ENCODE measurements around the gene FAAP100.
A peak's percentile ranks its signal among the peaks of the same experiment; 100 is the strongest.

FAAP100 gene

DNA sequence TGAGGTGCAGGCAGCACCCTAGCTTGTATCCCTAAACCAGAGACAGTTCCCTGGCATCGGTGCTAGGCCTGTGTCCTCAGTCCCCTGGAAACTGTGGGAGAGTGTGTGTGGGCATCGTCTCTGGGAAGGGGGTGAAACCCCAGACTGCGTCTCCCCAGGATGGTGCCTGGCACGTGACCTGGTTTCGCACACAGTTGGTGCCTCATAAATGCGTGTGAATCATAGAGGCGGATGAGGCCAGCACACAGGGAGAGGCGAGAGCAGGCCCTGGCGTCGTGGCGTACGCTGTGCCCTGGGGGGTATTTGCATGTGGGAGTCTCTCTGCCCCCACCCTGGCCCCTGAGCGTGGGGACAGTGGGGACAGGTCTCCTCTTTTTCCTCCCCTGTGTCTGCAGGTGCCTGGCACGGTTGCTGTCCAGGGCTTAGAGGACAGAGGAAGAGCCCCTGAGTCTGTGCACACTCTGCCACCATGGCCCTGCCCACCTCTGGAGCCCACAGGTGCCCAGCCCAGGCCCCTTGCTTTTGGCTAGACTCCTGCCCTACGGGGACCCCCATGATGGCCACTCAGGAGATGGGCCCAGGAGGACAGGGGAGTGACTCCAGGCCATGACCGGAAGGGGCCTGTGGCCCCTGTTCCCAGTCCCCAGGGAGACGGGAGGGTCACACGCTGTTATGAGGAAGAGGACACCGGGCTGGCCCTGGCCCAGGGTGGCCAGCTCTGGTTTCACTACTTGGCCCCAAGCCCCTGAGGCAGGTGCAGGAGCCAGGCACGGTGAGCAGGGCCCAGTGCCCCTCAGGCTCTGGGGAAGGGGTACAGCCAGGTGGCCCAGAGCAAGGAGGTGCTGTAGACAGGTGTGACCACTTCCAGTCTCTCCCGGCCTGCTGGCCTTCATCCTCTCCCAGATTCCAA, 25.2 kb downstream of the FAAP100 start:
- DNase-seq: no peak

DNA sequence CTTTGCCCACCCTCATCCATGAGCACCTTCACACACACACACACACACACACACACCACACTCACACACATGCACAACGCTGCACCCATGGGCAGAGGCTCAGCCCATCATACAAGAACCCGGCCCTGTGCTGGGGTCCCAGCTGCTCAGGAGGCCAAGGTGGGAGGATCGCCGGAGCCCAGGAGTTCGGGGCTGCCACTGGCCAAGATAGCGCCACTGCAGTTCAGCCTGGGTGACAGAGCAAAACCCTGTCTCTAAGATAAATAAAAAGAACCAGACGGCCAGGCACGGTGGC, 27.3 kb downstream of the FAAP100 start:
- DNase-seq: no peak

DNA sequence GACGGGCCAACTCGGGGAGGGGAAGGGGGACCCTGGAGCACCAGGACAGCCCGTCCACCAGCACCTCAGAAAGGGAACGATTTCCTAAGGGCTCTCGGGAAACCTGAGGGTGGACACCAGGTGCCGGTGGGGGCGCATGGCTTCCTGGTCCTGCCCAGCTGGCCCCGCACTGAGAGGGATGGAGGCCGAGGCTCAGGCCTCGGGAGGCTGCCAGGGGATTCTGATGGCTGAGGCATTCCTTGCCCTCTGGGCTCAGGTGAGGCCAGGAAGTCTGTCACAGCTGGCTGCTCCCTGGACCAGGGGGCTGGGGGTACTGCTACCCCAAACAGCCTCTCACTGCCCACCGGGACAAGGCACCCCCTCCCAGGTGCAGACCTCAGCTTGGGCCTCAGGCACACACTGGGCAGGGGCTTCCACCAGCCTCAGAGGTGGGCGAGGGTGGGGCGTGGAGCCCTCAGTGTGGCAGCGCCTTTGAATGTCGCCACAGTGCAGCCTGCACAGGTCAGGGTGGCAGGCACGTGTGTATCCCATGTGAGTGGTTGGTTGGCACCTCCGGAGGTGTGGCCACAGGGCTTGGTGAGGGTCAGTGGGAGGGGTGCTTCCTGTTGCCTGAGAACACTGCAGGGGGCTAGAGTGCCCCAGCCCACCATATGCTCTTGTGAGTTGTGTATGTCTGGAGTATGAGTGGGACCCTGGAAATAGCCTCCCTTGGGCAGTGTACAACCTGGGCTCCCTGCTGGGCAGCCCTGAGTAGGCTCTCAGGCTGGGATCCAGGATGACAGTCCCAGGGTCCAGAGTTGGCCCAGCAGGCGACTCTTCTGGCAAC, 27.9 kb downstream of the FAAP100 start:
- no peak for DNase-seq

DNA sequence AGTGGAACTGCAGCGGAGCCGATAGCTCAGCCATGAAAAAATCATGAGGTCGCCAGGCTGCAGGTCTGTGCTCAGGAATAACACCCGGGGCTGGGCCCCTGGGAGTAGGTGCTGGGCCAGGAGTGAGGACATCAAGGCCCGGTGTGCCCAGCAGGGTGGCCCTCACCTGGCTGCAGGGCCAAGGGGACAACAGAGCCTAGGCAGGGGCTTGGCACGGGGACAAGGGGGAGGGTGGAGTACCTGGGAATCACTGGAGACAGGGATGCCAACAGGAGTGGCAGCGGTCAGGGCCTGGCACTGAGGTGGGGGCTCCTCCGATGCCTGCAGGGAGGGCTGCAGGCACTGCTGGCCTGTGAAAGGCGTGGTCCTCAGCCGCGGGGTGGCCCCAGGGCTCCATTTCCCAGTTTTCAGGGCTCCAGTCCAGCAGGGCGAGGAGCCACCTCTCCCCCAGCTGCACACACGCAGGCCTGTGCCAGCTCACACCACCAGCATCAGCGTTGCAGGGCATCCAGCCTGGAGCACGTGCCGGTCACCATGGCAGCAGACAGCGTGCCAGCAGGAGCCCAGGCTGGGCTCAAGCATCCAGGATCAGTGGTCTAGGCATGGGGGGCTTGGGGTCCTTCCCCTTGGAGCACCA, 28.6 kb downstream of the FAAP100 start:
- DNase-seq: peak in 39 of 56 donors; percentile 10 to 71 (median 46)

DNA sequence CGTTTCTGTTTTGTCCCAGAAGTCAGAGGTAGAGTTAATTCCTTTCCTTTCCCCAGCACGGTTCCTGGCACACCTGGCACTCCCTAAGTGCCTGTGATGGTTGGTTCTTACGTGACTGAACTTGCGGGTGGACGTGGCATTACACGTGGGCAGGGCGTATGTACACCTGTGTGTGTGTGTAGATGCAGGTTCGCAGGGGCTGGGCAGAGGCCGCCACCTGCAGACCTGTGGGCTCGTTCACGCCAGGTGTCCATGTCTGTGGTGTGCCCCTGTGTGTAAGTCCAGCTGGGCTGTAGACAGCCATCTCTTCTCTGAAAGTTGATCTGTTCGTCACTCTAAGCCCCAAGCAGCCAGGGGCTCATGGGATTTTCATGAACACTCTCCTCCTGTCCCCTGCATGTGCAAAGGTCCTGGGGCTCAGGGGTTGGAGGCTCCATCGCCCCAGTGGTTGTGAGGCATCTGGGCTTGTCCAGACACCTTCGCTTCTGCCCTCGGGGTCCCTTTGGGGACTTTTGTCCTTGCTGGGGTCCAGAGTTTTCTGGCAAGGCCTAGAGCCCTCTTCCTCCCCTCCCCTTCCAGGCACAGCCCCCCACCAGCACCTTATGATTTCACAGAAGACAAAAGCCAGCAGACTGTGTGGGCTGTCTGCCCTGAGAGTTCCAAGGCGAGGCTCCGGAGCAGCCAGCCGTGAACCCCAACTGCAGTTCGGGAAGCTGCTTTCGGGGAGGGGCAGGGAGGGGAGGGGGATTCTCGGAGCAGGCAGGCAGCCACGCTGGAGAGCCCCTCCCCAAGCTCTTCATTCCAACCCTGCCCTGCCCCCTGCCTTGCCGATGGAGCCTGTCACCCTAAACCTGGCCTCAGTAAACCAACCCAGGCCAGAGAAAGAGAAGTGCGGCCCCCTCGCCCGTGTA, 29.4 kb downstream of the FAAP100 start:
- DNase-seq: no peak

DNA sequence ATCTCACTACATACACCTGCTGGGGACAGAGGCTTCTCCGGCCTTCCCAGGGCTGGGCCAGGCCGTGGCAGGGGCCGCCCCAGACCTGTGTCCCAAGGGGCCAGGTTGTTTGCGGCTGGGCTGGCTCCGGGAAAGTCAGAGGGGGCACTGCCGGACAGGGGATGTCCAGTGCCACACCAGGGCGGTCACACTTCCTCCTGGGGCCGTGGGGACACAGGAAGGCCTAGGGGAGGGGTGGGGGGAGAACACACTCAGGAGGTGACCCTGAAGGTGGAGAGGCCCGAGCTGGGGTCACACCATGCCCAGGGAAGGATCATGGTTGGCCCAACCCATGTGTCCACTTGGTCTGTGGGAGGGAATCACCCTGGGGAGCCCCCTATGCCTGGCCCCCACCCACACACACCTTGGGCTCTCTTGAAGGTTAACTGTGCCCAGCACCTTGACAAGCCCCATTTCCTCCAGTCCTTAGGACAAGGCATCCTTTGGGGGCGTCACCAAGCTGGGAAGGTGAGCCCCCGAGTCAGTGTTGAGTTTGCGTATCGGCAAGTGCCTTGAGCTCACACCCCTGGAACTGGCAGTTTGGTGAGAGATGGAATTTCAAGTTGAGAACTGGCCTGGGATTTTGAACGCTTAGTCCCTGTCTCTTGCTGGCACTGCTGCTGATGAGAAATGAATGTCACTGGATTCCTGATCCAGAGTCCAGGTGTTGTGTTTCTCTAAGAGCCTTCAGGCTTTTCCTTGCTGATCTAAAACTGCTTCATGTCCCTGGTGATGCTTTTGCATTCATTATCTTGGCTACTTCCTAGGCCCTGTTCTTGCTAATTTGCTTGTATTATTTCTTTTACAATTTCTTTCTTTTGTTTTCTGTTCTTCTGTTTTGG, 31.9 kb downstream of the FAAP100 start:
- no peak for DNase-seq

DNA sequence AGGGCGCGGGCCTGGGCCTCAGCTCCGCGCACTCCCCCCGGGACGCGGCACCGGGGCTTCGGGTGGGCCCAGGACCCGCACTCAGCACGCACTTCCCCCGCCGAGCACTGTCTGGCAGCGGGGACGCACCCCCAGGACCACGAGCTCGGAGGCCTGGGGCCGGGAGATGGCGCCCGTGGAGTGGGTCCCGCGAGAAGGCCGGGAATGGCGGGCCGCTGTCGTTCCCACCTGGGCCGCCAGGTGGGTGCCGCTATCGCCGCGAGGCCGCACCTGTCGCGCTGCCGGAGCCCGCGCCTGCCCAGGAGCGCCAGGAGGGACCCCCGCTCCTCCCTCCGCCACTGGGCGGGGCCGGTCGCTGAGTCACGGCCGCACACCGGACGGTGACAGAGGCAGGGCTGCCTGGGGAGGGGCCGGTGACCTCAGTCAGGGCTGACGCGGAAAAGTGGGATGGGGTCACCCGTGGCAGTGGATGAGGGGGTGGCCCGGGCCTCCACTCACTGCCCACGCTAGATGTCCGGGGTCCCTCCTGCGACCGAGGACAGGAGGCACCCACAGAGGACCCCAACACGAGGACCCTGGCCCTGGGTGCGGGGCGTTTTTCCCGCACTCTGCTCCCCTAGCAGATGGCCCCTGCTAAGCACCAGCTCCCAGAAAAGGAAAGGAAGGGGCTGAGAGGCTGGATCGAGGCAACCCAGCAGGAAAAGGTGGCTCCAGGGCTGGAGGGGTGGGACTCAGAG, 32.7 kb downstream of the FAAP100 start:
- peak in 1 of 56 donors; percentile 35 for DNase-seq

DNA sequence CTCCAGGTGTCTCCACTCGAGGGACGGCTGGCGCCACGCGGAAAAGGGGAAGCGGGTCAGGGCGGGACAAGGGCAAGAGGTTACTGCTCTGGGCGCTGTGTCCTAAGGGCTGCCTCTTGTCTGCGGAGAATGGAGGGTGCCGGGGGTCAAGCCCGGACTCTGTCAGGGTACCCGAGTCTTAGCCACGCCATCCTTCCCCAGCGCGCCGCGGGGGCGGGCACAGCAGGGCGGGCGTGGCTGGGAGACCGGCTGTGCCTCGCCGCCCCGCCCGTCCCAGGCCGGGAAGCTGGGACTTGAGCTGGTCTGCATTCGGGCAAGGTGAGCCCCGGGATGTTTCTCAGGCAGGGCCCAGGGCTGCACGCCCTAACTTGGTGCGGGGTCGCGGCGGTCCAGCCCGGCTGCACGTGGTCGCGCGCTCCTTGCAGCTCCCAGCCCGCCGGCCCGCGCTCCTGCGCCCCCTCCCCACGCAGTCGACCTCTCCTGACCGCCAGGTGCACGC, 33.3 kb downstream of the FAAP100 start:
- no peak for DNase-seq

DNA sequence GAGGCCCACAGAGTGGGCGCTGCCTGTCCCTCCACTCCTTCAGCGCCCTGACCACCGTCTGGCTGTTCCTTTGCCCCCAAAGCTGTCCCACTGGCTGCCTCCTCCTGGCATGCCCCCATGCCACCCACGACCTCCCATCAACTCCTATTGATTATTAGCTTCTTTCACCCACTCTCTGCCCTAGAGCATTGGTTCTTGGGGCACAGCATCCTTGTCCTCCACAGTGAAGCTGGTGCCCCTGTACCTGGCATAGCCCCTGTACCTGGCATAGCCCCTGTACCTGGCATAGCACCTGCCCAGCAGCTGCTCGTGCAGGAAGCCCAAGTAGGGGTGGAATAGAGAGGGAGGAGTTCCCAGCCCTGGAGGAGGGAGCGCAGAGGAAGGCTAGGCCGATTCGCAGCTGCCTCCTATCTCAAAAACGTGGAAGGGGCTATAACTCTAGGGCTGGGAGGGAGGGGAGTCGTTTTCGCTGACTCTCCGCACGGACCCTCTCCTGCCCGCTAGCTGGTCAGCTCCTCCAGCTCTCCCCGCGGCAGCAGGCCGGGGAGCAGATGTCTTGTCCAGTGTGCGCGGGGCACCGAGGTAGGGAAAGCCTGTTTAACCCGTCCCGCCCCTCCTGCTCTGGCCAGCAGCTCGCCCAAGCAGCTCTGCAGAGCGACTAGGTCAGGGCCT, 33.9 kb downstream of the FAAP100 start:
- DNase-seq: no peak

DNA sequence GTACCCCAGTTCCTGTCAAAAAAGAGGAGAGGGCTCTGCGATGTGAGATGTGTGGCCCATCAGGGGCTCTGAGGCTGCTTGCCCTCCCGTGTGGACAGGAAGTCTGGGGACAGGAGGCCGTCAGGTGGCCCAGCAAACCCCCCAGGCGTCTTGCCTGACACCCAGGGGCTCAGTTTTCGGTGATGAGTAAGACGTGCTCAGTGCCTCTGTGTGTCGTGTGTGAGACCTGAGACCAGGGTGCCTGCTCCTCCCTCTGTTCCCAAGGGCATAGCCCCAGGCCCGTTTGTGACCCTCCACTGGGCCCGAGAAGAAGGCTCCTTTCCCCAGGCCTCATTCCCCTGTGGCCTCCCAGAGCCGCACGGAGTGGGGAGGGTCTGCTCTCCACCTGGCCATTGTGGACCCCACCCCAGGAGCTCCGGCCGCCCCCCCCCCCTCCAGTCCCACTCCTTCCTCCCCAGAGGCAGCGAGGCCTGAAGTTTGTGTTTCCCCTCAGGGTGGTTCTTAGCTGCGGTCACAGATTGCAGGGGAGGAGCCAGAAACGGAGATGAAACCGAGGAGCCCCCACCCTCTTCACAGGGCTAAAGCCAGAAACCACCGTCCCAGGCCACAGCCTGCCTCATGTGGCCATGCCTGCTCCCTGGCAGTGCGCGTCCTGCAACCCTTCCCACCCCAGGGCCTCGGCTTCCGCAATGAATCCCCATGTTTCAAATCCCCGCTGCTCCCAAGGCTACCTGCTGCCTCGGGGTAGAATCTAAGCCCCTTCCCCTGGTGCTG, 34.6 kb downstream of the FAAP100 start:
- no peak for DNase-seq

DNA sequence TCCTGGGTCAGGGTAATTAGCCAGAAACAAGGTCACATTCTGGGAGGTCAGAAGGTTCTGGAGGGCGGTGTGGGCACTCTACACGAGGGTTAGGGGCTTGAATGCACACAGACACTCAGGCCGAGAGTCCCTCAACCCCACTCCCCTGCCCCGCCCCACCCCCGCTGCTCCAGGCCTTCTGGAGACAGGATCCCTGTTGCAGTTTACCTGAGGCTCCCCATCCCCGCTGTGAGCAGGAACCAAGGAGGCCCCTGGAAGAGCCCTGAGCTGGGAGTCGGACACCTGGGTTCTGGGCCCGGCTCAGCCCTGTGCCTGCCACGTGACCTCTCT, 35.2 kb downstream of the FAAP100 start:
- DNase-seq: no peak

DNA sequence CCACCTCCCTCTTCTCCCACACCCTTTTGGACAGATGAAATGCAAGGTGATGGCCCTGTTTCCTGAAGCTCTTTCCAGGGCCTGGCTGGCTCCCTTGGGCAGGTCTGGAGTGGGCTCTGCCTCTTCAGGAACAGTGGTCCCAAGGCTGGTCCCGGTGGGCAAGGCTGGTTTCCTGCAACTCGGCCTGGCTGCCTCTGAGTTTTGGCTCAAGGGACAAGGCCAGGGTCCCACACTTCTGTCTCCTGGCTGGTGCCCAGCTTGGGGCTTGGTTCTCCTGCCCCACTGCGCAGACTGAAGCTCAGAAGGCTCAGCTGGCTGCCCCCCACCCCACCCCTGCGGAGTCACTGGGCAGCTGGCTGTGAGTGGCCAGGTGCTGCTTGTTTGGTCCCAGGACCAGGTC, 35.7 kb downstream of the FAAP100 start:
- no peak for DNase-seq

DNA sequence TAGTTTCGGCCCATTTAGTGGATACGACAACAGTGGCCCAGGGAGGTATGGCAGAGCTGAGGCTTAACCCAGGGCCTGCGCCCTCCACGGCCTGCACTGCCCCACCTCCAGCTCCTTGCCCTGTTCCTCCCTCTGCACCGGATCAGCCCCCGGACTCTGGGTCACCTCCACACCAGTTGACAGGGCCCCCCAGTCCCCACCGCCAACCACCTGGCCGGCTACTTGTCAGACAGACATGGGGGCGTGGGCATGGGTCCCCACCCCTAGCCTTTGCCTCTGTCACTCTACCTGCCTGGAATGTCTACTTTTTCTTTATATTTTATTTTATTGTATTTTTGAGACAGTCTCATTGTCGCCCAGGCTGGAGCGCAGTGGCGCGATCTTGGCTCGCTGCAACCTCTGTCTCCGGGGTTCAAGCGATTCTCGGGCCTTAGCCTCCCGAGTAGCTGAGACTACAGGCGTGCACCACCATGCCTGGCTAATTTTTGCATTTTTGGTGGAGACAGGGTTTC, 36.6 kb downstream of the FAAP100 start:
- DNase-seq: no peak

DNA sequence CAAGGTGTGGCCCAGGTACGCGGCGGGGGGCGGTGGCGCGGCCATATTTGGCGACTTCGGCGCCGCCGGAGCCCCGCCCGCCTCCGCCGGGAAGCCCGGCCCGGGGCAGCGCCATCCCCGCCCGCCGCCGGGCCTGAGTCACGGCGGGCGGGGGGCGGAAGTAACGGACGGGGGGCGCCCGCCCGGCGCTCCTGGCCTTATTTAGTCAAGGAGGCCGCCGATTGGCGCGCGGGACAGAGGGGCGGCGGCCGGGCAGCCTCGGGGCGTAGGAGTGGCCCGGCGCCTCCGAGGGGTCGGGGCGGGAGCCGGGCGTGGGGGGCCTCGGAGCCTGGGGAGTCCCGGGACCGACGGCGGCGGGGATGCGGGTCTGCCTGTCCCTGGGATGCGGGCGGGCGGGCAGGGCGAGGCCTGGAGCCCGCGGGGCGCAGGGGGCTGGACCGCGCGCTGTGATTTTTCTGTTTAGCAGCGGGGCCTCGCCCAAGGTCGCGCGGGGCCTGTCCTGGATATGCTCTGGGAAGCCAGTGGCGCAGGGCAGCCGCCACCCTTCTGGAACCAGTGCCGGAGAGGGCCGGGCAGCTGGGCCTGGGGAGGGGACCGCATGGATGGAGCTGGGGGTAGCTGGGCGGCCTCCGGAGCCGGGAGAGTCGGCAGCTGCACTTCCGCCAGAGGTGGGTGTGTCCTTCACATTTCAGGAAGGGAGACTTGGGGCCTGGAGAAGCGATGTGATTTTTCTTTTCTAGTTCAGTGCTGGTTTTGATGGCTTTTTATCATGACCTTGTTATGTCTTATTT, 37.2 kb downstream of the FAAP100 start:
- peak in 22 of 56 donors; percentile 14 to 87 (median 42) for DNase-seq

DNA sequence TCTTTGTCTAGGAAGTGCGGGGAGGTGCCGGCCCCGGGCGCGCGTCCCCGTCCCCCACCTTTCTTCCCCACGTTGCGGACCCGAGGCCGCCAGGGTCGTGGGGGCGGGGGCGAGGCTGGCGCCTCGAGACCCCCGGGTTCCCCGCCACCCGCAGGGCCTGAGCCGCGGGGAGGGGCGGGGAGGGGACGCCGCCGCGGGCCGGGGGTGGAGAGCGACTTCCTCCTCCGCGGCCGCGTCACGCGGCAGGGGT, 37.7 kb downstream of the FAAP100 start:
- DNase-seq: no peak

DNA sequence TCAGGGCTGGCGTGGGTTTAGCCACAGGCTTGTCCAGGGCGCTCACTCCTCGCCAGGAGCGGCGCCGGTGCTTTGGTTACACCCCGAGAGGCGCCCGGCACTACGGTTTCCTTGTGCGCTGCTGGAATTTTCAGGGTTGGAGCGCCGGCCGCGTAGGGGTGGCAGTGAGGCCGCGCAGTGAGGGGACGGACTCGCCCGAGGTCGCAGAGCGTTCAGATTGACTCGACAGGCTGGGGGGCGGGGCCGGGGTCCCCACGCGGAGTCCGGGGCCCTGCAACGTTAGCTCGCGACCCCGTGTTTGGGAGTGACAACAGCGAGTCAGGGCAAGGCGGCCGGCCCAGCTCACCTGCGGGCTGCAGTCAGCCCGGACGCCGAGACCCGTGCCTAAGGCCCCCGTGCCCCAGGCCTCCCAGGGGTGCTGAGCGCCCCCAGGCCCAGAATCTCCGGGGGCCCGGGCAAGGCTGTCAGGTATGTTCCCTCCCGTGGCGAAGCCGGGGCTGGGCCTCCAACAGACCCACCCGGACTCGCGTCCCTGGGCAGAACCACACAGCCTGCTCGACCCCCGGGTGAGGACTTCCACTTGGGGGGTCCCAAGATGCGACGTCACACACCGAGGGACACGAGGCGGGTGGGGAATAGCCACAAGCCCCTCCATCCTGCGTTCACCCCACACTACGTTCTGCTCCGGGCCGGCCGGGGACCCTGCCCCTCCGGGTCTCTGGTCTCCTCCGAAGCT, 38.2 kb downstream of the FAAP100 start:
- DNase-seq: peak in 29 of 56 donors; percentile 37 to 75 (median 63)
